AG09309 (cell line): Measurements from ENCODE around the gene C9.
"Not testable (repeated sequence)": the region's sequence is repeated elsewhere in the genome, so short reads cannot be mapped to it uniquely, and the experiment has no call there.

Source experiments
- DNase-seq: peaks from one replicate; pipeline ENCODE4 v3.0.0-alpha.2; 2010; ENCODE audit warnings: low read depth
- H3K4me3 ChIP-seq: 2 replicates; pipeline ENCODE4 v1.5.1; 2011; ENCODE audit warnings: mild to moderate bottlenecking, low read depth, low read length, moderate library complexity; ENCODE audit not compliant: control insufficient read depth
- TF ChIP-seq, protein P1 (sequence below): IDR thresholded peaks from 2 replicates; pipeline ENCODE4 v1.5.1; 2011; ENCODE audit warnings: mild to moderate bottlenecking, low read depth, low read length, inconsistent platforms; ENCODE audit not compliant: insufficient read depth, control insufficient read depth; ENCODE audit errors: missing control alignments

The C9 gene

DNA sequence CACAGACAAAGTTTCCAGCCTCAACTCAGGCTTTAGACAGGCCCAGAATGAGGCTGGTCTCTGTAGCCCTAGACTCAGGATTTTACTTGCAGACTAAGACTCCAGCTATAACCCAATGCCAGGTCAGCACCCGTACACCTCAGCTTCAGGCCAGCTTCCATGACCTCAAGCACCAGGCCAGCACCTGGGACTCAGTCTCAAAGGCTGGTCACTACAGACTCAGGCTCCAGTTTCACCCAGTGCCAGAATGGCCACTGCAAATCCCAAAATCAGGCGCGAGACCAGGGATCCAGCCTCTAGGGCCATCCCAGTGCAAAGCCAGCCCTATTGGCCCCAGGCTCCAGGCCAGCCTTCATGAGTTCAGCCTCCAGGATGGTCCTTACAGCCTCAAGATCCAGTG, 44.9 kb downstream of the C9 start:
- DNase-seq = no peak
- H3K4me3 ChIP-seq = no peak overlapping the region
- TF ChIP-seq, protein P1, sequence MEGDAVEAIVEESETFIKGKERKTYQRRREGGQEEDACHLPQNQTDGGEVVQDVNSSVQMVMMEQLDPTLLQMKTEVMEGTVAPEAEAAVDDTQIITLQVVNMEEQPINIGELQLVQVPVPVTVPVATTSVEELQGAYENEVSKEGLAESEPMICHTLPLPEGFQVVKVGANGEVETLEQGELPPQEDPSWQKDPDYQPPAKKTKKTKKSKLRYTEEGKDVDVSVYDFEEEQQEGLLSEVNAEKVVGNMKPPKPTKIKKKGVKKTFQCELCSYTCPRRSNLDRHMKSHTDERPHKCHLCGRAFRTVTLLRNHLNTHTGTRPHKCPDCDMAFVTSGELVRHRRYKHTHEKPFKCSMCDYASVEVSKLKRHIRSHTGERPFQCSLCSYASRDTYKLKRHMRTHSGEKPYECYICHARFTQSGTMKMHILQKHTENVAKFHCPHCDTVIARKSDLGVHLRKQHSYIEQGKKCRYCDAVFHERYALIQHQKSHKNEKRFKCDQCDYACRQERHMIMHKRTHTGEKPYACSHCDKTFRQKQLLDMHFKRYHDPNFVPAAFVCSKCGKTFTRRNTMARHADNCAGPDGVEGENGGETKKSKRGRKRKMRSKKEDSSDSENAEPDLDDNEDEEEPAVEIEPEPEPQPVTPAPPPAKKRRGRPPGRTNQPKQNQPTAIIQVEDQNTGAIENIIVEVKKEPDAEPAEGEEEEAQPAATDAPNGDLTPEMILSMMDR = no peak

DNA sequence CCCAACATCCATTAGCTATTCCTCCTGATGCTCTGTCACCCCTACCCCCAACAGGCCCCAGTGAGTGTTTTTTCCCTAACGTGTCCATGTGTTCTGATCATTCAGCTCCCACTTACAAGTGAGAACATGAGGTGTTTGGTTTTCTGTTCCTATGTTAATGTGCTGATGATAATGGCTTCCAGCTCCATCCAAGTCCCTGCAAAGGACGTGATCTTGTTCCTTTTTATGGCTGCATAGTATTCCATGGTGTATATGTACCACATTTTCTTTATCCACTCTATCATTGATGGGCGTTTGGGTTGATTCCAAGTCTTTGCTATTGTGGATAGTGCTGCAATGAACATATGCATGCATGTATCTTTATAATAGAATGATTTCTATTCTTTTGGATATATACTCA, 47.8 kb downstream of the C9 start:
- not testable (repeated sequence) for H3K4me3 ChIP-seq, DNase-seq

DNA sequence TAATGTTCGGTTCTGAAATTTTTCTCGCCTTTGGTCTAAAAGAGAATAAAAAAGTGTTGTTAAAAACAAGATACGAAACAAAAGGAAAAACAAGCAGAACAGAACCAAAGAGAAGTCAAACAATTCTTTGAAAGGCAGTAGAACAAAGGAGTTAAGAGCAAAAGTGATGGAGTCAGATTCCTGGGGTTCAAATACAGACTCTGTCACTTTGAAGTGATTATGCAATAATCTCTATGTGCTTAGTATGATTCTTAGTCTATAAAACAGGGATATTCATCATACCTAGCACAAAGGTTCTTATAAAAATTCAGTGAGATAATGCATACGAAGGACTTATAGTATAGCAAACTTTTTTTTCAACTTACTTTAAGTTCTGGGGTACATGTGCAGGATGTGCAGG, 48.3 kb downstream of the C9 start:
- DNase-seq = no peak
- TF ChIP-seq, protein P1 = no peak
- no peak overlapping the region for H3K4me3 ChIP-seq

DNA sequence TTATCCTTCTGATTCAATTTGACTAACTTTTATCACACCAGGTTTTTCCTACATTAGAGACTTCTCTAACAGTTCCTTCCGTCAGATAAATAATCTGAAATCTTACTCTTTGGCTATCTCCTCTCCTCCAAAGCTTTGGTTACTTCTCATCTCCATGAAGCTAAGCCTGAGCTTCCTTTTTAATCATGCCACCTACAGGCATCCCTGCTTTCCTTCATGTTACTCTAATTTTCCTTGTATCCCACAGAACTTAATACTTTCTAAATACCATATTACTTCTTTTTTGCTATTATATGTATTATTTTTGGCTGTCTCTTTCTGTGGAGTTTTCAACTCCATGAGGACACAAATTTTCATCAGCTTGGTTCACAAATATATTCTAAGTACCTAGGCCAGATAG, 49.7 kb downstream of the C9 start:
- H3K4me3 ChIP-seq = no peak overlapping the region
- TF ChIP-seq, protein P1 = peak; percentile 19
- DNase-seq = no peak

DNA sequence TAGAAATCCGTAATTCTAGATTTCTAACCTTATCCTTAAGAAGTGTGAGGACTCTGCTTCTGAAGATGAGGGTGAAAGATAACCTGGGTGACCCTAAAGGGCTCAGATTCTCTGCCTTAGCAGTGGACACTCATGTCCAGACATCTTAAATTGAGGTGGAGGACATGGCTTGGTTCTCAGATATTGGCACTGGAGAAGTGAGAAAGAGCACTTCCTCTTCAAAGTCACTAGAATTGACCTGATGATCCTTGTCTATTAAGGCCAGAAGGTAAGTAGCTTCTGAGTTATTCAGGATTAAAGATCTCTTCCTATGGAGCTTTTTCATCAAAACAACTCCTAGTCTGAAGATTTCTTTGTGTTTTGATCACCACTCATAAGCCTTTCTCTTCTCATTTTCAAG, 54.8 kb downstream of the C9 start:
- no peak overlapping the region for H3K4me3 ChIP-seq
- TF ChIP-seq, protein P1 = no peak
- DNase-seq = no peak

DNA sequence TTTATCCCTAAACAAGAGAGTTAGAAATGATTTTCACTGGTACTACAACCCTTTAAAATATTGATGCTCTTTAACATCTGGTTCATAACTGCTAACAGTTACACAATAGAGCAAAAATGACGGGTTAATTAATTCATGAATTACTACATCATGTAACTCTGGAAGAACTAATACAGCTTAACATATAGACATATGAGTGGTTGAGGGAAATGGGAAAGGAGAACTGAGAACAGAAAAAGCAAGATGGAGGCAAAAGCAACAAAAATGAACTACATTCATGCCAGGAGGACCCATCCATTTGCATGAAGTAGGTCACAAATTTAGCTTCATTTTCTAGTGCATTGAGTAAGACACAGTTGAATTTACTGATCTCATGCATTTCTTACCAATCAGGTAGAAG, 61.8 kb downstream of the C9 start:
- H3K4me3 ChIP-seq = no peak overlapping the region
- TF ChIP-seq, protein P1 = no peak
- DNase-seq = no peak

DNA sequence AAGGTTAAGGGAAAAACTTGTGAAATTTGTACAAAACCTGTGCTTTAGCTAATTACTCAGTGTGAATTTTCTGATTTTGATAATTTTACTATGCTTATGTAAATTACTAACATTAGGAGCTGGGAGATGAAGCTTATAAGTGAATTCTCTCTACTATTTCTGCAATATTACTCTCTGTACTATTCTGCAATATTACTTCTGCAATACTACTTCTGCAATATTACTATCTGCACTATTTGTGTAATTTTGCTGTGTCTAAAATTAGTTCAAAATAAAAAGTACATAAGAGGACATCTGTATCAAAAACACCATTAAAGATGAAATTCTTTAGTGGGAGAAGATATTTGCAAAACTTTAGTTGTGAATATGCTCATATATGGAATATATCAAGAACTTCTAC, 62.9 kb downstream of the C9 start:
- DNase-seq = no peak
- no peak overlapping the region for H3K4me3 ChIP-seq
- TF ChIP-seq, protein P1 = no peak
